HCT116 (cell line): ENCODE measurements around the gene ZZZ3.

Experiments used
- POLR2A ChIP-seq: IDR thresholded peaks from 2 replicates; pipeline ENCODE4 v1.7.0; 2011; ENCODE audit warnings: borderline replicate concordance; ENCODE audit not compliant: insufficient read depth, insufficient read length; ENCODE audit errors: extremely low read depth
- RAD21 ChIP-seq: IDR thresholded peaks from 2 replicates; pipeline ENCODE4 v1.6.1; 2012; ENCODE audit warnings: low read depth, mild to moderate bottlenecking
- TF ChIP-seq, protein P1 (sequence below), 3 experiments: fragments of 200-600 bp in 1 of 3; sonication (generic) in 1 of 3; IDR thresholded peaks in 2 of 3; conservative IDR thresholded peaks in 1 of 3; 2 replicates each; pipeline ENCODE4 v1.5.1; 2012 to 2017; ENCODE audit warnings: low read depth in 2 of 3, low read length in 2 of 3, antibody characterized with exemption in 1 of 3, borderline replicate concordance in 1 of 3, control low read depth in 1 of 3, mild to moderate bottlenecking in 1 of 3, mixed read lengths in 1 of 3, mixed run types in 1 of 3, moderate library complexity in 1 of 3; ENCODE audit not compliant: insufficient read depth in 1 of 3

DNA sequence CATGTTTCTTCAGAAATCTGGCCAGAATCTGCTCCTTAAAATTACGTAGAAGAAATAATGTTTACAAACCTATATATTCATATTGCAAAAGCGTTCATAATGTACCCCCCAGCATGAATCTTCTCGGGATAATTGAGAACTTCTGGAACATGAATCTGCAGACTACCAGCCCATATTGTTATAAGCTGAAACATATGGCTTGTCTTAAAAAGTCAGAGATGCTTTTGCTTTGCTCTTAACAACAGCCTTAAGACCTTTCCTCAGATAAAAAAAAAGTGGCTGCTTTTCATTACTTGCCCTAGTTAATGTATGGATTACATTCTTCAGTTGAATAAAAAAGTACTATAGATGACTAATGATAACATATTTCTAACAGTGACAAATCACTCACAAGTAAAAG lies 15.0 kb upstream of the ZZZ3 start:
- TF ChIP-seq, protein P1, sequence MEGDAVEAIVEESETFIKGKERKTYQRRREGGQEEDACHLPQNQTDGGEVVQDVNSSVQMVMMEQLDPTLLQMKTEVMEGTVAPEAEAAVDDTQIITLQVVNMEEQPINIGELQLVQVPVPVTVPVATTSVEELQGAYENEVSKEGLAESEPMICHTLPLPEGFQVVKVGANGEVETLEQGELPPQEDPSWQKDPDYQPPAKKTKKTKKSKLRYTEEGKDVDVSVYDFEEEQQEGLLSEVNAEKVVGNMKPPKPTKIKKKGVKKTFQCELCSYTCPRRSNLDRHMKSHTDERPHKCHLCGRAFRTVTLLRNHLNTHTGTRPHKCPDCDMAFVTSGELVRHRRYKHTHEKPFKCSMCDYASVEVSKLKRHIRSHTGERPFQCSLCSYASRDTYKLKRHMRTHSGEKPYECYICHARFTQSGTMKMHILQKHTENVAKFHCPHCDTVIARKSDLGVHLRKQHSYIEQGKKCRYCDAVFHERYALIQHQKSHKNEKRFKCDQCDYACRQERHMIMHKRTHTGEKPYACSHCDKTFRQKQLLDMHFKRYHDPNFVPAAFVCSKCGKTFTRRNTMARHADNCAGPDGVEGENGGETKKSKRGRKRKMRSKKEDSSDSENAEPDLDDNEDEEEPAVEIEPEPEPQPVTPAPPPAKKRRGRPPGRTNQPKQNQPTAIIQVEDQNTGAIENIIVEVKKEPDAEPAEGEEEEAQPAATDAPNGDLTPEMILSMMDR (IDR thresholded peaks at IDR 0.05 in 2 of 3, conservative IDR thresholded peaks at IDR 0.05 in 1 of 3; ENCODE audit: borderline replicate concordance in 1 of 3, insufficient read depth in 1 of 3, low read depth in 2 of 3, low read length in 2 of 3) = no peak
- no peak for TF ChIP-seq POLR2A
- TF ChIP-seq RAD21 = no peak
